DND-41 (cell line): ENCODE data around the gene STK11.

Source experiments
- ATAC-seq: fragments of 200-7000 bp; cut with Tn5 transposase; 3 replicates; pipeline ENCODE4 v1.9.1; 2021; ENCODE audit warnings: low read depth; ENCODE audit not compliant: insufficient read depth
- DNase-seq: peaks from one replicate; pipeline ENCODE4 v3.0.0-alpha.2; 2020
- H2AFZ ChIP-seq: 2 replicates; pipeline ENCODE4 v1.6.0; 2012; ENCODE audit warnings: low read depth, low read length
- H3K27ac ChIP-seq: 2 replicates; pipeline ENCODE4 v1.5.1; 2012; ENCODE audit warnings: low read length, inconsistent platforms
- H3K27me3 ChIP-seq: fragments of 200-600 bp; sonication (generic); 2 replicates; pipeline ENCODE4 v1.6.0; 2012; ENCODE audit warnings: low read length, mild to moderate bottlenecking, inconsistent platforms; ENCODE audit not compliant: insufficient read depth, poor library complexity
- H3K36me3 ChIP-seq: 2 replicates; pipeline ENCODE4 v1.5.1; 2012; ENCODE audit warnings: low read length, inconsistent platforms; ENCODE audit not compliant: insufficient read depth
- H3K4me1 ChIP-seq: 2 replicates; pipeline ENCODE4 v1.5.1; 2012; ENCODE audit warnings: mild to moderate bottlenecking, low read length; ENCODE audit not compliant: insufficient read depth
- H3K4me2 ChIP-seq: 2 replicates; pipeline ENCODE4 v1.6.0; 2012; ENCODE audit warnings: mild to moderate bottlenecking, moderate library complexity, low read length, inconsistent platforms; ENCODE audit not compliant: insufficient read depth
- H3K4me3 ChIP-seq, 2 experiments: fragments of 200-600 bp in 1 of 2; shearing (Covaris generic) in 1 of 2; 2 replicates each; pipeline ENCODE4 v1.5.1; 2012 to 2016; ENCODE audit warnings: inconsistent platforms in 2 of 2, low read length in 2 of 2, mild to moderate bottlenecking in 2 of 2, low read depth in 1 of 2, moderate library complexity in 1 of 2
- H3K79me2 ChIP-seq: 2 replicates; pipeline ENCODE4 v1.6.0; 2012; ENCODE audit warnings: low read length, inconsistent platforms; ENCODE audit not compliant: insufficient read depth
- H3K9ac ChIP-seq: 2 replicates; pipeline ENCODE4 v1.6.0; 2012; ENCODE audit warnings: low read depth, mild to moderate bottlenecking, inconsistent platforms, low read length, moderate library complexity
- H3K9me3 ChIP-seq: 2 replicates; pipeline ENCODE4 v1.5.1; 2012; ENCODE audit warnings: low read length, moderate library complexity, mild to moderate bottlenecking, inconsistent platforms; ENCODE audit not compliant: insufficient read depth, severe bottlenecking
- H4K20me1 ChIP-seq: 2 replicates; pipeline ENCODE4 v1.6.0; 2012; ENCODE audit warnings: low read length; ENCODE audit not compliant: insufficient read depth
- EZH2 ChIP-seq: IDR thresholded peaks from 3 replicates; pipeline ENCODE4 v1.6.1; 2012; ENCODE audit warnings: borderline replicate concordance, low read depth, mild to moderate bottlenecking, moderate library complexity, low read length, inconsistent platforms; ENCODE audit not compliant: severe bottlenecking
- TF ChIP-seq, protein P1 (sequence below): IDR thresholded peaks from 2 replicates; pipeline ENCODE4 v1.5.1; 2012; ENCODE audit warnings: borderline replicate concordance, low read length, moderate library complexity, mild to moderate bottlenecking; ENCODE audit not compliant: poor library complexity, severe bottlenecking; ENCODE audit errors: extremely low read depth

The STK11 gene

DNA sequence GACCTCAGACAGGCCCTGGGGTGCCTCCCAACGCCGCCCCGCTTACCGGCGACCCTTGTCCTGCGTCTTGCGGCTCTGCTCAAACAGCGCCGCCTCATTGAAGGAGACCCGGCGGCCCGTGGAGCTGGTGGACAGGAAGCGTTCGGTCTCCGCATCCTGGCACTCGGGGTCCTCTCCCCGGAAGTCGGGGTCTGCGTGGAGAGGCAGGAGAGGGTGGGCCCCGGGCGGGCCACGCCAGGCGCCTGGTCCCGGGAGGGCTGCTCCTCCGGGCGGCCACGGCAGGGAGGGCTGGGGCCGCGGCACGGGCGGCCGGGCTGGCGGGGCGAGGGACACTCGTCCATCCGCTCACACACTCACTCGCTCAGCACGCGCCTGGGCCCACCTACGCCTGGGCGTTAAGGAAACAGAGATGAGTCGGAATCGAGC lies 29.4 kb downstream of the STK11 start:
- no peak overlapping the region for H3K9ac ChIP-seq
- no peaks in the 10 kb centered on the region for H3K36me3 ChIP-seq
- H4K20me1 ChIP-seq: no peaks in the 10 kb centered on the region
- peaks cover 23% of the 10 kb centered on the region for H3K4me1 ChIP-seq
- H3K9me3 ChIP-seq: no peaks in the 10 kb centered on the region
- no peak overlapping the region for H2AFZ ChIP-seq
- DNase-seq (no peak), ATAC-seq (no peak)
- no peak overlapping the region for H3K27ac ChIP-seq
- TF ChIP-seq EZH2: no peak
- TF ChIP-seq, protein P1, sequence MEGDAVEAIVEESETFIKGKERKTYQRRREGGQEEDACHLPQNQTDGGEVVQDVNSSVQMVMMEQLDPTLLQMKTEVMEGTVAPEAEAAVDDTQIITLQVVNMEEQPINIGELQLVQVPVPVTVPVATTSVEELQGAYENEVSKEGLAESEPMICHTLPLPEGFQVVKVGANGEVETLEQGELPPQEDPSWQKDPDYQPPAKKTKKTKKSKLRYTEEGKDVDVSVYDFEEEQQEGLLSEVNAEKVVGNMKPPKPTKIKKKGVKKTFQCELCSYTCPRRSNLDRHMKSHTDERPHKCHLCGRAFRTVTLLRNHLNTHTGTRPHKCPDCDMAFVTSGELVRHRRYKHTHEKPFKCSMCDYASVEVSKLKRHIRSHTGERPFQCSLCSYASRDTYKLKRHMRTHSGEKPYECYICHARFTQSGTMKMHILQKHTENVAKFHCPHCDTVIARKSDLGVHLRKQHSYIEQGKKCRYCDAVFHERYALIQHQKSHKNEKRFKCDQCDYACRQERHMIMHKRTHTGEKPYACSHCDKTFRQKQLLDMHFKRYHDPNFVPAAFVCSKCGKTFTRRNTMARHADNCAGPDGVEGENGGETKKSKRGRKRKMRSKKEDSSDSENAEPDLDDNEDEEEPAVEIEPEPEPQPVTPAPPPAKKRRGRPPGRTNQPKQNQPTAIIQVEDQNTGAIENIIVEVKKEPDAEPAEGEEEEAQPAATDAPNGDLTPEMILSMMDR: no peak
- H3K4me3 ChIP-seq: no peak overlapping the region
- peaks cover 6% of the 10 kb centered on the region for H3K27me3 ChIP-seq
- no peaks in the 10 kb centered on the region for H3K79me2 ChIP-seq
- H3K4me2 ChIP-seq: no peak overlapping the region

DNA sequence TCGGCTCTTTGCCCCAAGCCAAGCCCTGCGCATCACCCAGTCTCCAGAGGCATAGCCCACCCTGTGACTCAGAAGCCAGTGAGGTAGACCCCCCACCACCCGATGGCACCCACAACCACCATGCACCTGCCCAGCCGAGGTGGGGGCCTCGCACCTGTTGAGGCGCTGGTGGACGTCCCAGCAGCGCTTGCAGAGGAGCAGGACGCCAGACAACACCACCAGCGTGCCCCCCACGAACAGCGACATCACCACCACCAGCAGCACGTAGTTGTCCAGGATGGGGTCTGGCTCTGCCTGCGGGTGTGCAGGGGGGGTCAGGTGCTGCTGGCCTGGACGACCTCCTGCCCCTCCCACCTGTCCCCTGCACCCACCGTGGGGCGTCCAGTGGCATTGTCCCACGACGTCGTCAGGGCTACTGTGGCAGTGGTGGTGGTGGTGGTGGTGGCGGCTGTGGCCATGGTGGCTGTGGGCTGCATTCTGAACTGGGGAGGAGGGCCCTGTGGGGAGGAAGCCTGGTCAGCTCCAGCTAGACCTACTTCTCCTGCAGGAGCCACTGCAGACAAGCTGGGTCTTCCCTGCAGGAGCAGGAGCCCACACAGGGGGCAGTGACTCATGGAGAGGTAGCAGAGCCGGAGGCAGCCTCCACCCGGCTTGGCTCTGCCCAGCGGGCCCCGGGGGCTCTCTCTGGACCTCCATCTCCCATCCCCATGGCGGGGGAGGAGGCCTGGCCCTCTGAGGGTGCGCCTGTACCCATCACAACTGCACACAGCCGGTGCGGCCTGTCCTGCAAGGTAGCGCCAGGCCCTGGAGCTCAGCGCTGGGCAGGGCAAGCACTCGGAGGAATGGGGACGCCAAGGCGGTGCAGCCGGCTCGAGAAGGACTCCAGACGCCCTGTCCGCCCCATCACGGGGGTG lies 30.3 kb downstream of the STK11 start:
- H2AFZ ChIP-seq: no peak overlapping the region
- no peaks in the 10 kb centered on the region for H3K9me3 ChIP-seq
- H3K27me3 ChIP-seq: peaks cover 6% of the 10 kb centered on the region
- H3K27ac ChIP-seq: no peak overlapping the region
- TF ChIP-seq, protein P1: no peak
- no peak for TF ChIP-seq EZH2
- peaks cover 31% of the 10 kb centered on the region for H3K4me1 ChIP-seq
- H3K9ac ChIP-seq: no peak overlapping the region
- ATAC-seq (no peak), DNase-seq (no peak)
- H3K79me2 ChIP-seq: no peaks in the 10 kb centered on the region
- no peak overlapping the region for H3K4me3 ChIP-seq
- H3K36me3 ChIP-seq: no peaks in the 10 kb centered on the region
- H4K20me1 ChIP-seq: no peaks in the 10 kb centered on the region
- peak overlapping the region; percentile 17; the same call in 1 of the 2 replicates for H3K4me2 ChIP-seq

DNA sequence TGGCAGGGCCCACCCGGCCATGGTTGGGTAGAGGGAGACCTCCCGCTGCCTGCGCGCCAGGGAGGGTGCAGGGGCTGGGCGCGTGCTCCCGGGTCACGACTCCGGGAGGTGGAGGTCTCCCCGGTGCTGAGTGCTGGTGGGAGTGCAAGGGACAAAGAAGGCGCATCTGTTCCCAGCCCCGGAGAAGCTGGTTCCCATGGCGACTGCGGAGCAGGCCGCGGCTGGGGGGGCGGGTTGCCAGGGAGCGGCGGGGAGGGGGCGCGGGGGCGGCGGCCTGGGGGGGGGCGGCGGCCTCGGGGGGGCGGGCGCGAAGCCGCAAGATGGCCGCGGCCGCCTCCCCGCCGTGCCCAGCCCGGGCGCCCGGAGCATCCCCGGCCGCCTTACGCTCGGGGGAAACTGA lies 31.0 kb downstream of the STK11 start:
- no peak for ATAC-seq
- Histone ChIP-seq H3K9ac (no peak overlapping the region), H3K4me1 (peaks cover 37% of the 10 kb centered on the region)

More for the DNA sequence above, 31.0 kb downstream of the STK11 start:
- no peaks in the 10 kb centered on the region for H3K9me3 ChIP-seq
- TF ChIP-seq, protein P1: no peak
- TF ChIP-seq EZH2: no peak
- no peaks in the 10 kb centered on the region for H3K36me3 ChIP-seq
- no peak overlapping the region for H3K27ac ChIP-seq
- no peak overlapping the region for H3K4me3 ChIP-seq
- no peaks in the 10 kb centered on the region for H4K20me1 ChIP-seq
- H3K79me2 ChIP-seq: peaks cover 5% of the 10 kb centered on the region
- no peak for DNase-seq
- peak overlapping the region; percentile 77 for H3K4me2 ChIP-seq
- no peak overlapping the region for H2AFZ ChIP-seq
- peaks cover 6% of the 10 kb centered on the region for H3K27me3 ChIP-seq
